ENCODE results near the gene PTCH1.

- TF ChIP-seq CTCF (conservative IDR thresholded peaks at IDR 0.05) (no peak), EZH2 (IDR thresholded peaks at IDR 0.05; ENCODE audit: low read depth) (no peak)
Measured at GRCh38 chr9:95497772-95498171, 19.0 kb downstream of the PTCH1 start.

All from PC-9 (cell line).